Measurements from ENCODE around the gene CABLES2.
A peak's percentile ranks its signal among the peaks of the same experiment; 100 is the strongest.

Gene CABLES2

DNA sequence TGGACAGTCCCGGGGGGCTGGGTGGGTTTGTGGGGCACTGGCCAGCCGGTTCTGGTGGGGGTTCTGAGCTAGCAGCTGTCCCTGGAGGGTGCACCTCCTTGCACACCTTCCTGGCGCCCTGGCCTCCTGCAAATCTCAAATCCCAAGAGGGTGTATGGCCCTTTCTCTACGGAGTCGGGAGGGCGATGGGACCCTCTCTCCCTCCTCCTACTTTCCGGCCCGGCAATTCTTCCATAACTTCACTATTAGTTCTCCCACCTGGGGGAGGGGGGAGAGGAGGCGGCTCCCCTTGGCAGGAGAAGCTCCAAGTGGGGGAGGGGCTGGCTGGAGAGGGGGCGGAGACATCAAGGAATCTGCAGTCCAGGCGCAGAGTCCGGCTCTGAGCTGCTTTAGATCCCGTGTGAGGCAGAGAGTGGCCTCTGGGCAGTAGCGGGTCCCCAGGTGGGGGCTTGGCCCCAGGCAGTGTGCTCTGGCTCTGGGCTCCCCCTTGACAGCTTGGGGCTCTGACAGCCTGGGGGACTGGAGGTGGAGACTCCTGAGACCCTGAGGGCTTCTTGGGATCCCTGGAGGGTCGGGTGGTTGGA lies 38.6 kb downstream of the CABLES2 start:
- Histone ChIP-seq H3K4me3 (ENCODE audit: low read depth, low read length) (no peak overlapping the region), H3K79me1 (ENCODE audit: low read length) (peaks cover 35% of the 10 kb centered on the region), H3K14ac (ENCODE audit: low read length) (peak overlapping the region; percentile 72), H2BK120ac (ENCODE audit: insufficient read depth, low read length, poor library complexity) (peak overlapping the region; percentile 75), H3K4me1 (ENCODE audit: control insufficient read depth in 1 of 2, insufficient read depth in 2 of 2, low read length in 2 of 2) (peaks cover 50 to 55% of the 10 kb centered on the region in 2 experiments), H3K79me2 (ENCODE audit: control insufficient read depth, insufficient read depth, low read length, poor library complexity) (peaks cover 28% of the 10 kb centered on the region), H3K27ac (ENCODE audit: low read depth, low read length) (peak overlapping the region; percentile 59), H3K27me3 (ENCODE audit: insufficient read depth, low read length) (no peaks in the 10 kb centered on the region), H3K36me3 (ENCODE audit: control insufficient read depth in 1 of 2, insufficient read depth in 2 of 2, low read length in 2 of 2) (peaks cover 5 to 6% of the 10 kb centered on the region in 2 experiments), H3K9me3 (ENCODE audit: insufficient read depth, low read depth, low read length) (no peaks in the 10 kb centered on the region), H4K91ac (ENCODE audit: low read depth, low read length) (peak overlapping the region; percentile 92), H4K12ac (ENCODE audit: low read depth, low read length) (no peak overlapping the region), H2BK5ac (ENCODE audit: low read depth, low read length, poor library complexity) (no peak overlapping the region), H3K18ac (ENCODE audit: low read length) (peak overlapping the region; percentile 67), H2AK5ac (ENCODE audit: low read length) (peak overlapping the region; percentile 77), H3K4me2 (ENCODE audit: low read length) (peak overlapping the region; percentile 73), H2BK12ac (ENCODE audit: low read length) (peak overlapping the region; percentile 37), H4K8ac (ENCODE audit: low read depth, low read length) (peak overlapping the region; percentile 60), H2AFZ (ENCODE audit: insufficient read depth, low read length, poor library complexity) (peak overlapping the region; percentile 58), H3K4ac (ENCODE audit: low read depth, low read length) (peak overlapping the region; percentile 53), H3K9ac (ENCODE audit: low read length) (no peak overlapping the region), H3K23ac (ENCODE audit: low read length) (no peak overlapping the region)
- peak in 1 of 2 donors; percentile 41 for DNase-seq
- no CpG with 5 or more reads among the region's 15 CpGs for WGBS (ENCODE audit: extremely low coverage, insufficient coverage, insufficient read length)

GRCh38 chr20:62367633-62368391 lies 39.3 kb downstream of the CABLES2 start:
- no peaks in the 10 kb centered on the region for H3K9me3 ChIP-seq (ENCODE audit: insufficient read depth, low read depth, low read length)
- peak overlapping the region; percentile 60 for H4K8ac ChIP-seq (ENCODE audit: low read depth, low read length)
- peak overlapping the region; percentile 33 for H3K4me3 ChIP-seq (ENCODE audit: low read depth, low read length)
- H3K9ac ChIP-seq (ENCODE audit: low read length): no peak overlapping the region
- H3K4me1 ChIP-seq (ENCODE audit: control insufficient read depth in 1 of 2, insufficient read depth in 2 of 2, low read length in 2 of 2): peaks cover 53 to 62% of the 10 kb centered on the region in 2 experiments
- H3K36me3 ChIP-seq (ENCODE audit: control insufficient read depth in 1 of 2, insufficient read depth in 2 of 2, low read length in 2 of 2): peaks cover 5 to 6% of the 10 kb centered on the region in 2 experiments
- peak overlapping the region; percentile 77 for H2AK5ac ChIP-seq (ENCODE audit: low read length)
- peak overlapping the region; percentile 63 for H3K14ac ChIP-seq (ENCODE audit: low read length)
- H3K4me2 ChIP-seq (ENCODE audit: low read length): peak overlapping the region; percentile 73
- peak overlapping the region; percentile 58 for H2AFZ ChIP-seq (ENCODE audit: insufficient read depth, low read length, poor library complexity)
- H4K12ac ChIP-seq (ENCODE audit: low read depth, low read length): peak overlapping the region; percentile 45
- peak overlapping the region; percentile 89 for H3K18ac ChIP-seq (ENCODE audit: low read length)
- H3K79me1 ChIP-seq (ENCODE audit: low read length): peaks cover 35% of the 10 kb centered on the region
- peak overlapping the region; percentile 54 for H2BK5ac ChIP-seq (ENCODE audit: low read depth, low read length, poor library complexity)
- peak overlapping the region; percentile 92 for H4K91ac ChIP-seq (ENCODE audit: low read depth, low read length)
- H2BK120ac ChIP-seq (ENCODE audit: insufficient read depth, low read length, poor library complexity): peak overlapping the region; percentile 50
- peaks cover 28% of the 10 kb centered on the region for H3K79me2 ChIP-seq (ENCODE audit: control insufficient read depth, insufficient read depth, low read length, poor library complexity)
- no peak overlapping the region for H3K23ac ChIP-seq (ENCODE audit: low read length)
- DNase-seq: peak; percentile 75 to 82
- peak overlapping the region; percentile 53 for H3K4ac ChIP-seq (ENCODE audit: low read depth, low read length)
- no CpG with 5 or more reads among the region's 37 CpGs for WGBS (ENCODE audit: extremely low coverage, insufficient coverage, insufficient read length)
- H3K27me3 ChIP-seq (ENCODE audit: insufficient read depth, low read length): no peaks in the 10 kb centered on the region
- H2BK12ac ChIP-seq (ENCODE audit: low read length): peak overlapping the region; percentile 39
- H3K27ac ChIP-seq (ENCODE audit: low read depth, low read length): peak overlapping the region; percentile 59

DNA sequence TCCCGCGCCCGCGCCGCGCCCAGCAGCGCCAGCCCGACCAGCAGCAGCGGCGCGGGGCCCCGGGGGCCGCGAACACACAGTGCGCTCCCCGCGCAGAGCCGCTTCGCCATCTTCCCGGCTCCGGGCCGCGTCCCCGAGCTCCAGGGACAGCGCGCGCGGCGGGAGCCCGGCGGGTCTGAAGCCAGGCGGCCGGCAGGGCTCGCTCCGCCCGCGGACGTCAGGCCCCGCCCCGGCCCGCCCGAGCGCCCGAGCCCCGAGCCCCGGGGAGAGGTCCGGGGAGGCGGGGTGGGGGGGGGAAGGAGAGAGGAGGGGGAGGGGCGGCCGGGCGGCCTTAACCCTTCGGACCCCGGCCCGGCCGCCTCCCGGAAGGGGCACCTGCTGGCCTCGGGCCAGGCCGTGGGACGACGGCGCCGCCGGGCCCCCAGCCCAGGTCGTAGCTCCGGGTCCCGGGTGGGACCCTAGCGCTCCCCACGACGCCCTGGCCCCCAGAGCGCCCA lies 39.9 kb downstream of the CABLES2 start, which contains the start of gene LAMA5:
Gene LAMA5 (minus strand): TSS at position 177 of the 497 bp plus-strand sequence. CDS start 67 bp downstream, at position 110.
- peak within 1 kb of the TSS; percentile 89 for H3K18ac ChIP-seq (ENCODE audit: low read length)
- H4K8ac ChIP-seq (ENCODE audit: low read depth, low read length): peak within 1 kb of the TSS; percentile 78
- peaks cover 32% of the 10 kb centered on the region for H3K79me2 ChIP-seq (ENCODE audit: control insufficient read depth, insufficient read depth, low read length, poor library complexity)
- H3K9ac ChIP-seq (ENCODE audit: low read length): peak within 1 kb of the TSS; percentile 86
- H2AFZ ChIP-seq (ENCODE audit: insufficient read depth, low read length, poor library complexity): peak within 1 kb of the TSS; percentile 58
- H4K91ac ChIP-seq (ENCODE audit: low read depth, low read length): peak within 1 kb of the TSS; percentile 92
- H3K79me1 ChIP-seq (ENCODE audit: low read length): peaks cover 38% of the 10 kb centered on the region
- peak within 1 kb of the TSS; percentile 85 for H2BK5ac ChIP-seq (ENCODE audit: low read depth, low read length, poor library complexity)
- H3K4ac ChIP-seq (ENCODE audit: low read depth, low read length): peak within 1 kb of the TSS; percentile 53
- no peaks in the 10 kb centered on the region for H3K27me3 ChIP-seq (ENCODE audit: insufficient read depth, low read length)
- DNase-seq: peak in 1 of 2 donors; percentile 72
- H3K4me2 ChIP-seq (ENCODE audit: low read length): peak within 1 kb of the TSS; percentile 91
- H3K14ac ChIP-seq (ENCODE audit: low read length): peak within 1 kb of the TSS; percentile 80
- H3K27ac ChIP-seq (ENCODE audit: low read depth, low read length): peak within 1 kb of the TSS; percentile 84
- H3K23ac ChIP-seq (ENCODE audit: low read length): no peak within 1 kb of the TSS
- H2BK120ac ChIP-seq (ENCODE audit: insufficient read depth, low read length, poor library complexity): peak within 1 kb of the TSS; percentile 79
- peak within 1 kb of the TSS; percentile 80 for H3K4me3 ChIP-seq (ENCODE audit: low read depth, low read length)
- H3K36me3 ChIP-seq (ENCODE audit: control insufficient read depth in 1 of 2, insufficient read depth in 2 of 2, low read length in 2 of 2): peaks cover 7 to 10% of the 10 kb centered on the region in 2 experiments
- H4K12ac ChIP-seq (ENCODE audit: low read depth, low read length): peak within 1 kb of the TSS; percentile 45
- H2AK5ac ChIP-seq (ENCODE audit: low read length): peak within 1 kb of the TSS; percentile 77
- H3K9me3 ChIP-seq (ENCODE audit: insufficient read depth, low read depth, low read length): peaks cover 1% of the 10 kb centered on the region
- WGBS (ENCODE audit: extremely low coverage, insufficient coverage, insufficient read length): no CpG with 5 or more reads among the region's 70 CpGs
- peak within 1 kb of the TSS; percentile 39 for H2BK12ac ChIP-seq (ENCODE audit: low read length)
- H3K4me1 ChIP-seq (ENCODE audit: control insufficient read depth in 1 of 2, insufficient read depth in 2 of 2, low read length in 2 of 2): peaks cover 58 to 68% of the 10 kb centered on the region in 2 experiments

DNA sequence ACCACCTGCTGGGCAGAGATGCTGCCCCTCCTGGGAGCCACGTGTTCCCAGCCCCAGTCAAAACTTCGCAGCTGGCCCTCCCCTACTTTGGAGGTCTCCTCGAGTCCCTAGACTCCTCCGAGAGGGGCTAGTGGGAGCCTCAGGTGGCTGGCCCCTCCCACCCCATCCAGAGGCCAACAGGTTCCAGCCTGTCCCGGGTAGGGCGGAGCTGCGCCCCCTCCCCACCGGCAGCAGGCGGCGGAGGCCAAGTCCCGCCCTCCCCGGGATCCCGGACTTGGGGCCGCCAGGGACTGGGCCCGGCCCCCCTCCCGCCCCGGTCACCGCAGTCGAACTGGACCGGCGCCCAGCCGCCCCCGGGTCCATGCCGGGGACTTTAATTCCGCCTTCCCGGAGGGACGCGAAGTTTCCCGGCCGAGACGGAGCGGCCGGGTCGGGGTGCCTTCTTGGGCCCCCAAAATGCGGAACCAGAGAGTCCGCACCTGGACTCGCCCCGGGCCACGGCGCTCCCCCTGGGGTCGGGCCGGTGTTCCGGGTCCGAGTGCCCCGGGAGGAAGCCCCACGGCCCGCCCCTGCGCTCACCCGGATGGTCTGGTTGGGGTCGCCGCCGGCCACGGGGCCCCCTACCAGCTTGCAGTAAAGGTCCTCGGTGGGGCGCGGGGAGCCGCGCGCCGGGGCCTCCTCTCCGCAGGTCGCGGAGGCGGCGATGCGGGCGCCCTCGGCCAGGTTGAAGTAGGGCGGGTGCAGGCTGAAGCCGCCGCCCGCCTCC lies 40.5 kb downstream of the CABLES2 start:
- H3K23ac ChIP-seq (ENCODE audit: low read length): no peak overlapping the region
- peak overlapping the region; percentile 31 for H2AK5ac ChIP-seq (ENCODE audit: low read length)
- H2BK5ac ChIP-seq (ENCODE audit: low read depth, low read length, poor library complexity): peak overlapping the region; percentile 85
- H3K27ac ChIP-seq (ENCODE audit: low read depth, low read length): peak overlapping the region; percentile 84
- peak overlapping the region; percentile 91 for H3K4me2 ChIP-seq (ENCODE audit: low read length)
- peak overlapping the region; percentile 44 for H4K12ac ChIP-seq (ENCODE audit: low read depth, low read length)
- peak overlapping the region; percentile 6 for H2BK12ac ChIP-seq (ENCODE audit: low read length)
- no CpG with 5 or more reads among the region's 72 CpGs for WGBS (ENCODE audit: extremely low coverage, insufficient coverage, insufficient read length)
- peaks cover 12 to 13% of the 10 kb centered on the region in 2 experiments for H3K36me3 ChIP-seq (ENCODE audit: control insufficient read depth in 1 of 2, insufficient read depth in 2 of 2, low read length in 2 of 2)
- peaks cover 42% of the 10 kb centered on the region for H3K79me1 ChIP-seq (ENCODE audit: low read length)
- H3K4ac ChIP-seq (ENCODE audit: low read depth, low read length): peak overlapping the region; percentile 48
- peaks cover 36% of the 10 kb centered on the region for H3K79me2 ChIP-seq (ENCODE audit: control insufficient read depth, insufficient read depth, low read length, poor library complexity)
- peaks cover 65 to 75% of the 10 kb centered on the region in 2 experiments for H3K4me1 ChIP-seq (ENCODE audit: control insufficient read depth in 1 of 2, insufficient read depth in 2 of 2, low read length in 2 of 2)
- H2AFZ ChIP-seq (ENCODE audit: insufficient read depth, low read length, poor library complexity): peak overlapping the region; percentile 30
- H3K14ac ChIP-seq (ENCODE audit: low read length): peak overlapping the region; percentile 80
- H3K4me3 ChIP-seq (ENCODE audit: low read depth, low read length): peak overlapping the region; percentile 80
- peak overlapping the region; percentile 76 for H3K18ac ChIP-seq (ENCODE audit: low read length)
- DNase-seq: peak; percentile 40 to 88
- H3K9ac ChIP-seq (ENCODE audit: low read length): peak overlapping the region; percentile 86
- H3K9me3 ChIP-seq (ENCODE audit: insufficient read depth, low read depth, low read length): peaks cover 2% of the 10 kb centered on the region
- peak overlapping the region; percentile 78 for H4K8ac ChIP-seq (ENCODE audit: low read depth, low read length)
- peak overlapping the region; percentile 88 for H4K91ac ChIP-seq (ENCODE audit: low read depth, low read length)
- H2BK120ac ChIP-seq (ENCODE audit: insufficient read depth, low read length, poor library complexity): peak overlapping the region; percentile 79
- no peaks in the 10 kb centered on the region for H3K27me3 ChIP-seq (ENCODE audit: insufficient read depth, low read length)
